Left ventricle myocardium inferior (tissue), 1 donor: ENCODE results near the gene NCKAP5. TPM values are rescaled to one million over a fixed set of nuclear protein-coding genes. Genes with fewer than 3 reads are reported as not detected.

Experiments used
- DNase-seq: peaks from one replicate; pipeline ENCODE4 v3.0.0-alpha.2; 2020
- H3K27ac ChIP-seq: fragments of 200-600 bp; replicated peaks from 2 replicates; pipeline ENCODE4 v1.8.0; 2021
- H3K27me3 ChIP-seq: fragments of 200-600 bp; 2 replicates; pipeline ENCODE4 v1.8.0; 2021; ENCODE audit warnings: low read depth
- H3K36me3 ChIP-seq: fragments of 200-600 bp; 2 replicates; pipeline ENCODE4 v1.8.0; 2021
- H3K4me1 ChIP-seq: fragments of 200-600 bp; 2 replicates; pipeline ENCODE4 v1.8.0; 2021
- H3K4me3 ChIP-seq: fragments of 200-600 bp; 2 replicates; pipeline ENCODE4 v1.8.0; 2021; ENCODE audit warnings: mild to moderate bottlenecking, moderate library complexity
- H3K9me3 ChIP-seq: fragments of 200-600 bp; replicated peaks from 2 replicates; pipeline ENCODE4 v1.8.0; 2021
- CTCF ChIP-seq: fragments of 200-600 bp; IDR thresholded peaks from 2 replicates; pipeline ENCODE4 v1.8.0; 2021; ENCODE audit warnings: antibody characterized with exemption, mild to moderate bottlenecking, borderline replicate concordance
- intact Hi-C: fragments of 100-400 bp; cut with micrococcal nuclease; formaldehyde crosslinking; loops from one replicate; pipeline ENCODE4 v1.11.0; 2022
- total RNA-seq: library from RNA; stranded (reverse); fragmentation: NEBNext Ultra II Directional; extraction: Animal tissue kit (Norgen Biotek cat#: 25700); gene quantifications from one replicate; pipeline ENCODE4 v1.2.1, GENCODE V29; 2021
- donor health status: DM: no; HTN: yes; CAD: no; lungs with severe emphysema.

NCKAP5 gene
- total RNA-seq, 1 donor from 2014 or later: 6.0 TPM

- no peak overlapping the region for H3K27ac ChIP-seq
- no peak for TF ChIP-seq CTCF
- H3K4me3 ChIP-seq: no peak overlapping the region
- no peak for DNase-seq
- no peaks in the 10 kb centered on the region for H3K27me3 ChIP-seq
- intact Hi-C loops: no loop called here
- H3K9me3 ChIP-seq: no peaks in the 10 kb centered on the region
- peaks cover 19% of the 10 kb centered on the region for H3K4me1 ChIP-seq
- no peaks in the 10 kb centered on the region for H3K36me3 ChIP-seq
Measured at GRCh38 chr2:133123904-133124303, 444.4 kb downstream of the NCKAP5 start.

- Histone ChIP-seq H3K4me3 (no peak overlapping the region), H3K36me3 (no peaks in the 10 kb centered on the region), H3K4me1 (peaks cover 19% of the 10 kb centered on the region), H3K27ac (no peak overlapping the region), H3K27me3 (no peaks in the 10 kb centered on the region), H3K9me3 (no peaks in the 10 kb centered on the region)
- intact Hi-C loops: no loop called here
- no peak for TF ChIP-seq CTCF
- DNase-seq: no peak
Measured at GRCh38 chr2:133123393-133123792, 444.9 kb downstream of the NCKAP5 start.

GRCh38 chr2:133122529-133122928, 445.7 kb downstream of the NCKAP5 start:
- Histone ChIP-seq H3K27ac (no peak overlapping the region), H3K9me3 (no peaks in the 10 kb centered on the region), H3K36me3 (no peaks in the 10 kb centered on the region), H3K4me1 (peaks cover 19% of the 10 kb centered on the region), H3K27me3 (no peaks in the 10 kb centered on the region), H3K4me3 (no peak overlapping the region)
- intact Hi-C loops: no loop called here
- TF ChIP-seq CTCF: no peak
- no peak for DNase-seq

- TF ChIP-seq CTCF: no peak
- Histone ChIP-seq H3K4me1 (peaks cover 19% of the 10 kb centered on the region), H3K4me3 (no peak overlapping the region), H3K27ac (no peak overlapping the region), H3K27me3 (no peaks in the 10 kb centered on the region), H3K36me3 (no peaks in the 10 kb centered on the region), H3K9me3 (no peaks in the 10 kb centered on the region)
- DNase-seq: no peak
- intact Hi-C loops: no loop called here
Measured at GRCh38 chr2:133120310-133120709, 448.0 kb downstream of the NCKAP5 start.

- H3K9me3 ChIP-seq: no peaks in the 10 kb centered on the region
- intact Hi-C loops: no loop called here
- TF ChIP-seq CTCF: no peak
Measured at GRCh38 chr2:133110201-133110600, 458.1 kb downstream of the NCKAP5 start.

GRCh38 chr2:133109772-133110171, 458.5 kb downstream of the NCKAP5 start:
- Histone ChIP-seq H3K9me3 (no peaks in the 10 kb centered on the region), H3K27me3 (no peaks in the 10 kb centered on the region), H3K4me1 (peaks cover 5% of the 10 kb centered on the region), H3K36me3 (no peaks in the 10 kb centered on the region), H3K4me3 (no peak overlapping the region), H3K27ac (no peak overlapping the region)
- intact Hi-C loops: no loop called here
- DNase-seq: no peak
- TF ChIP-seq CTCF: no peak

More at GRCh38 chr2:133110201-133110600, 458.1 kb downstream of the NCKAP5 start:
- peaks cover 5% of the 10 kb centered on the region for H3K4me1 ChIP-seq
- H3K27ac ChIP-seq: no peak overlapping the region
- DNase-seq: no peak
- H3K27me3 ChIP-seq: no peaks in the 10 kb centered on the region
- H3K4me3 ChIP-seq: no peak overlapping the region
- H3K36me3 ChIP-seq: no peaks in the 10 kb centered on the region
